Measurements from ENCODE around the gene EIF1. TPM values are rescaled to one million over a fixed set of nuclear protein-coding genes. Genes with fewer than 3 reads are reported as not detected.
A peak's percentile ranks its signal among the peaks of the same experiment; 100 is the strongest.

EIF1 gene
- polyA plus RNA-seq, 1 donor (not counting 4 experiments of a cell fraction or from before 2014, with no cell fraction given) = 308 TPM

GRCh38 chr17:41651625-41652460 lies 36.8 kb upstream of the EIF1 start:
- DNase-seq (ENCODE audit: low read depth, low spot score) (no peak), FAIRE-seq (peak; percentile 92)
- Histone ChIP-seq H3K36me3 (ENCODE audit: control insufficient read depth in 2 of 2, extremely low read depth in 1 of 2, insufficient read depth in 2 of 2, low read length in 2 of 2) (no peaks in the 10 kb centered on the region), H3K4me3 (ENCODE audit: control insufficient read depth in 2 of 3, extremely low read depth in 1 of 3, insufficient read depth in 2 of 3, low read depth in 1 of 3, low read length in 3 of 3) (no peak overlapping the region), H3K4me2 (ENCODE audit: control insufficient read depth, extremely low read depth, insufficient read depth, low read depth, low read length) (peak overlapping the region; percentile 58), H3K4me1 (ENCODE audit: control insufficient read depth, extremely low read depth, insufficient read depth, low read length) (peaks cover 86% of the 10 kb centered on the region), H3K9ac (ENCODE audit: control insufficient read depth, extremely low read depth, insufficient read depth, low read length) (peak overlapping the region; percentile 92), H3K27ac (ENCODE audit: control insufficient read depth, insufficient read depth, low read length) (peak overlapping the region; percentile 100), H3K79me2 (ENCODE audit: control insufficient read depth, insufficient read depth, low read length) (peaks cover 3% of the 10 kb centered on the region), H3K9me1 (ENCODE audit: control insufficient read depth, extremely low read depth, insufficient read depth, low read length) (peaks cover 2% of the 10 kb centered on the region), H4K20me1 (ENCODE audit: control insufficient read depth, extremely low read depth, insufficient read depth, low read length) (no peaks in the 10 kb centered on the region), H3K9me3 (ENCODE audit: control insufficient read depth, low read depth, low read length) (no peaks in the 10 kb centered on the region), H2AFZ (ENCODE audit: control insufficient read depth, low read length) (no peak overlapping the region), H3K27me3 (ENCODE audit: control insufficient read depth, extremely low read depth, insufficient read depth, low read length) (no peaks in the 10 kb centered on the region)
- no peak for TF ChIP-seq CTCF (optimal IDR thresholded peaks at IDR 0.05 in 1 of 3, IDR thresholded peaks at IDR 0.05 in 1 of 3, conservative IDR thresholded peaks at IDR 0.05 in 1 of 3; ENCODE audit: extremely low read depth in 1 of 3, insufficient read depth in 2 of 3, low read length in 3 of 3)
- TF ChIP-seq EZH2 (IDR thresholded peaks at IDR 0.05; ENCODE audit: low read length) = no peak
- dilution Hi-C loops (cut with MboI; ENCODE audit: extremely low pct_ligation_motif_present, low sequenced_read_pairs) = no loop called here

- Histone ChIP-seq H3K4me2 (ENCODE audit: control insufficient read depth, extremely low read depth, insufficient read depth, low read depth, low read length) (no peak overlapping the region), H3K36me3 (ENCODE audit: control insufficient read depth in 2 of 2, extremely low read depth in 1 of 2, insufficient read depth in 2 of 2, low read length in 2 of 2) (no peaks in the 10 kb centered on the region), H4K20me1 (ENCODE audit: control insufficient read depth, extremely low read depth, insufficient read depth, low read length) (no peaks in the 10 kb centered on the region), H3K9me3 (ENCODE audit: control insufficient read depth, low read depth, low read length) (no peaks in the 10 kb centered on the region), H3K4me3 (ENCODE audit: control insufficient read depth in 2 of 3, extremely low read depth in 1 of 3, insufficient read depth in 2 of 3, low read depth in 1 of 3, low read length in 3 of 3) (no peak overlapping the region), H3K27me3 (ENCODE audit: control insufficient read depth, extremely low read depth, insufficient read depth, low read length) (no peaks in the 10 kb centered on the region), H3K79me2 (ENCODE audit: control insufficient read depth, insufficient read depth, low read length) (peaks cover 3% of the 10 kb centered on the region), H3K4me1 (ENCODE audit: control insufficient read depth, extremely low read depth, insufficient read depth, low read length) (peaks cover 89% of the 10 kb centered on the region), H3K9me1 (ENCODE audit: control insufficient read depth, extremely low read depth, insufficient read depth, low read length) (peaks cover 2% of the 10 kb centered on the region), H2AFZ (ENCODE audit: control insufficient read depth, low read length) (no peak overlapping the region), H3K9ac (ENCODE audit: control insufficient read depth, extremely low read depth, insufficient read depth, low read length) (peak overlapping the region; percentile 92), H3K27ac (ENCODE audit: control insufficient read depth, insufficient read depth, low read length) (peak overlapping the region; percentile 100)
- TF ChIP-seq CTCF (optimal IDR thresholded peaks at IDR 0.05 in 1 of 3, IDR thresholded peaks at IDR 0.05 in 1 of 3, conservative IDR thresholded peaks at IDR 0.05 in 1 of 3; ENCODE audit: extremely low read depth in 1 of 3, insufficient read depth in 2 of 3, low read length in 3 of 3) (no peak), EZH2 (IDR thresholded peaks at IDR 0.05; ENCODE audit: low read length) (no peak)
- dilution Hi-C loops (cut with MboI; ENCODE audit: extremely low pct_ligation_motif_present, low sequenced_read_pairs) = no loop called here
- no peak for DNase-seq (ENCODE audit: low read depth, low spot score)
- FAIRE-seq = no peak
Observed at GRCh38 chr17:41652461-41652970, 36.2 kb upstream of the EIF1 start.
